CD14-positive monocyte (primary cell): Measurements from ENCODE around the gene PAQR8. TPM values are rescaled to one million over a fixed set of nuclear protein-coding genes. Genes with fewer than 3 reads are reported as not detected.

ENCODE experiments used
- DNase-seq, 3 donors: peaks; one replicate each; pipeline ENCODE4 v3.0.0-alpha.2; 2011 to 2022
- H2AFZ ChIP-seq: 2 replicates; pipeline ENCODE4 v1.6.0; 2012; ENCODE audit warnings: mild to moderate bottlenecking, low read depth, low read length, inconsistent platforms; ENCODE audit not compliant: insufficient read depth, poor library complexity, severe bottlenecking
- H3K27ac ChIP-seq, 2 donors: 1 replicate in 1 of 2; 2 replicates in 1 of 2; pipeline ENCODE4 v1.5.1; 2012 to 2013; ENCODE audit warnings: low read length in 2 of 2, control low read depth in 1 of 2, inconsistent platforms in 1 of 2, low read depth in 1 of 2, mild to moderate bottlenecking in 1 of 2
- H3K27me3 ChIP-seq, 2 donors: one replicate each; pipeline versions ENCODE4 v1.6.0 to v1.6.1; 2011 to 2013; ENCODE audit warnings: low read length in 2 of 2; ENCODE audit not compliant: control insufficient read depth in 2 of 2, insufficient read depth in 2 of 2
- H3K36me3 ChIP-seq, 2 donors: replicated peaks in 1 of 2; 1 replicate in 1 of 2; 2 replicates in 1 of 2; pipeline versions ENCODE4 v1.5.1 to v1.6.1; 2012 to 2013; ENCODE audit warnings: low read length in 2 of 2, control low read depth in 1 of 2, inconsistent platforms in 1 of 2, mild to moderate bottlenecking in 1 of 2; ENCODE audit not compliant: insufficient read depth in 2 of 2, control insufficient read depth in 1 of 2
- H3K4me1 ChIP-seq, 2 donors: 1 replicate in 1 of 2; 2 replicates in 1 of 2; pipeline versions ENCODE4 v1.5.1 to v1.6.1; 2012 to 2013; ENCODE audit warnings: low read length in 2 of 2, control low read depth in 1 of 2, inconsistent platforms in 1 of 2, mild to moderate bottlenecking in 1 of 2, moderate library complexity in 1 of 2; ENCODE audit not compliant: insufficient read depth in 2 of 2, control insufficient read depth in 1 of 2
- H3K4me2 ChIP-seq: replicated peaks from 2 replicates; pipeline ENCODE3; 2012; ENCODE audit warnings: low read length, moderate library complexity, mild to moderate bottlenecking; ENCODE audit not compliant: poor library complexity, severe bottlenecking; ENCODE audit errors: extremely low read depth
- H3K4me3 ChIP-seq, 3 experiments: fragments of 200-600 bp in 1 of 3; sonication (generic) in 1 of 3; replicated peaks in 1 of 3; 1 replicate in 2 of 3; 2 replicates in 1 of 3; pipeline ENCODE4 v1.5.1; 2011 to 2013; ENCODE audit warnings: low read length in 3 of 3, mild to moderate bottlenecking in 3 of 3, control low read depth in 2 of 3, low read depth in 2 of 3, inconsistent platforms in 1 of 3, moderate library complexity in 1 of 3
- H3K79me2 ChIP-seq: 2 replicates; pipeline ENCODE4 v1.6.0; 2012; ENCODE audit warnings: mild to moderate bottlenecking, control low read depth, inconsistent platforms, low read length, moderate library complexity; ENCODE audit not compliant: insufficient read depth
- H3K9ac ChIP-seq: 2 replicates; pipeline ENCODE4 v1.6.0; 2017; ENCODE audit warnings: low read length, mild to moderate bottlenecking; ENCODE audit not compliant: insufficient read depth, poor library complexity, severe bottlenecking
- H3K9me3 ChIP-seq, 2 donors: replicated peaks in 1 of 2; 1 replicate in 1 of 2; 2 replicates in 1 of 2; pipeline versions ENCODE4 v1.5.1 to v1.6.1; 2012 to 2013; ENCODE audit warnings: low read length in 2 of 2, control low read depth in 1 of 2; ENCODE audit not compliant: control insufficient read depth in 1 of 2, insufficient read depth in 1 of 2
- H4K20me1 ChIP-seq: 2 replicates; pipeline ENCODE4 v1.6.0; 2012; ENCODE audit warnings: mild to moderate bottlenecking, low read length, control low read depth, moderate library complexity; ENCODE audit not compliant: insufficient read depth
- H3K27ac Mint-ChIP-seq, 7 donors: one replicate each; pipeline ENCODE4 v1.8.0; 2020; ENCODE audit warnings: mild to moderate bottlenecking in 7 of 7, mixed read lengths in 7 of 7, moderate library complexity in 6 of 7, inconsistent platforms in 2 of 7
- H3K27me3 Mint-ChIP-seq, 3 donors: one replicate each; pipeline ENCODE4 v1.8.0; 2021 to 2022; ENCODE audit warnings: low read depth in 3 of 3, mild to moderate bottlenecking in 3 of 3, mixed read lengths in 3 of 3, moderate library complexity in 3 of 3, inconsistent platforms in 1 of 3
- H3K36me3 Mint-ChIP-seq, 2 donors: one replicate each; pipeline ENCODE4 v1.8.0; 2020; ENCODE audit warnings: mixed read lengths in 2 of 2, inconsistent platforms in 1 of 2, mild to moderate bottlenecking in 1 of 2
- H3K4me1 Mint-ChIP-seq: one replicate; pipeline ENCODE4 v1.8.0; 2020; ENCODE audit warnings: mild to moderate bottlenecking, mixed read lengths
- H3K4me3 Mint-ChIP-seq, 2 donors: one replicate each; pipeline ENCODE4 v1.8.0; 2020; ENCODE audit warnings: mild to moderate bottlenecking in 2 of 2, mixed read lengths in 2 of 2, moderate library complexity in 1 of 2
- H3K9me3 Mint-ChIP-seq, 7 donors: one replicate each; pipeline ENCODE4 v1.8.0; 2020 to 2022; ENCODE audit warnings: mixed read lengths in 7 of 7, mild to moderate bottlenecking in 6 of 7, moderate library complexity in 6 of 7, inconsistent platforms in 2 of 7
- CTCF ChIP-seq: fragments of 200-600 bp; IDR thresholded peaks from one replicate; pipeline ENCODE4 v1.8.0; 2022; ENCODE audit warnings: antibody characterized with exemption, mild to moderate bottlenecking
- WGBS: methylation state at CpG from one replicate; pipeline ENCODE4 v1.1.5; 2013; ENCODE audit warnings: missing lambda C conversion rate; ENCODE audit not compliant: insufficient coverage; 5-methylcytosine and 5-hydroxymethylcytosine counted together
- intact Hi-C, 2 donors: fragments of 100-400 bp; cut with micrococcal nuclease; formaldehyde crosslinking; loops; one replicate each; pipeline versions ENCODE4 v1.15.0 to v1.15.1; 2023
- polyA plus RNA-seq, 3 donors: library from polyadenylated mRNA; depleted of rRNA in 1 of 3; unstranded in 2 of 3; stranded (reverse) in 1 of 3; fragments of 300-500 nt in 2 of 3; fragments of >200 nt in 1 of 3; fragmentation: Illumina TruSeq in 2 of 3; gene quantifications; 1 replicate in 2 of 3; 2 replicates in 1 of 3; pipeline ENCODE4 v1.2.3, GENCODE V29; 2012 to 2021

Gene PAQR8
- polyA plus RNA-seq, 3 donors = 2.4 to 17.4 (median 6.8) TPM

GRCh38 chr6:52407467-52407866, 45.5 kb downstream of the PAQR8 start:
- Histone ChIP-seq H4K20me1 (no peaks in the 10 kb centered on the region), H3K9ac (no peak overlapping the region), H3K4me3 (no peak overlapping the region), H3K79me2 (no peaks in the 10 kb centered on the region), H3K27me3 (peaks cover 0 to 2% of the 10 kb centered on the region in 2 donors), H3K27ac (no peak overlapping the region), H3K4me2 (no peak overlapping the region), H3K9me3 (no peaks in the 10 kb centered on the region), H3K36me3 (peaks cover 19 to 31% of the 10 kb centered on the region in 2 donors), H3K4me1 (no peaks in the 10 kb centered on the region), H2AFZ (no peak overlapping the region)
- peak; percentile 38 for TF ChIP-seq CTCF
- Mint-ChIP-seq H3K4me3 (no peak overlapping the region), H3K4me1 (no peaks in the 10 kb centered on the region), H3K27ac (no peak overlapping the region), H3K9me3 (peaks cover 0 to 7% (median 0%) of the 10 kb centered on the region in 7 donors), H3K27me3 (peaks cover 0 to 5% (median 3%) of the 10 kb centered on the region in 3 donors), H3K36me3 (peaks cover 28 to 30% of the 10 kb centered on the region in 2 donors)
- DNase-seq = no peak
- intact Hi-C loops = no loop called here

- no peaks in the 10 kb centered on the region for H3K9me3 Mint-ChIP-seq
- Histone ChIP-seq H4K20me1 (no peaks in the 10 kb centered on the region), H3K36me3 (peaks cover 3 to 12% of the 10 kb centered on the region in 2 donors), H3K4me2 (no peak overlapping the region), H3K27me3 (peaks cover 2% of the 10 kb centered on the region in 2 donors), H3K4me1 (no peaks in the 10 kb centered on the region), H3K9me3 (no peaks in the 10 kb centered on the region), H3K79me2 (no peaks in the 10 kb centered on the region), H3K27ac (no peak overlapping the region), H3K9ac (no peak overlapping the region), H3K4me3 (no peak overlapping the region), H2AFZ (no peak overlapping the region)
- H3K27me3 Mint-ChIP-seq = peaks cover 0 to 11% (median 7%) of the 10 kb centered on the region in 3 donors
- no peak overlapping the region for H3K27ac Mint-ChIP-seq
- H3K4me3 Mint-ChIP-seq = no peak overlapping the region
- intact Hi-C loops = no loop called here
- H3K36me3 Mint-ChIP-seq = peaks cover 9 to 12% of the 10 kb centered on the region in 2 donors
- no CpG with 5 or more reads among the region's 1 CpG for whole genome bisulfite sequencing
- no peak for DNase-seq
- TF ChIP-seq CTCF = no peak
- no peaks in the 10 kb centered on the region for H3K4me1 Mint-ChIP-seq
These were observed 47.5 kb downstream of the PAQR8 start for GRCh38 chr6:52409499-52409898.
